Activated CD8-positive, alpha-beta memory T cell treated with anti-CD3 and anti-CD28 coated beads for 1 hour (primary cell): Measurements from ENCODE around the gene GRIN2D.

Experiments
- DNase-seq, 2 donors: peaks; one replicate each; pipeline ENCODE4 v3.0.0-alpha.2; 2020; ENCODE audit warnings: low read depth in 1 of 2; ENCODE audit errors: extremely low read depth in 1 of 2

Gene GRIN2D

GRCh38 chr19:48397263-48398101 lies 4.0 kb downstream of the GRIN2D start:
- no peak for DNase-seq

GRCh38 chr19:48398102-48398374 lies 4.6 kb downstream of the GRIN2D start:
- DNase-seq, result no peak

- peak; percentile 38 to 78 for DNase-seq
Measured at GRCh38 chr19:48398375-48399235, 5.1 kb downstream of the GRIN2D start.

GRCh38 chr19:48400018-48400742 lies 6.7 kb downstream of the GRIN2D start:
- DNase-seq, result no peak

- DNase-seq, result no peak
Measured at GRCh38 chr19:48401287-48401686, 7.8 kb downstream of the GRIN2D start.

GRCh38 chr19:48403606-48404005 lies 10.1 kb downstream of the GRIN2D start:
- no peak for DNase-seq

GRCh38 chr19:48405010-48405659 lies 11.7 kb downstream of the GRIN2D start:
- no peak for DNase-seq

- no peak for DNase-seq
Measured at GRCh38 chr19:48405850-48406249, 12.4 kb downstream of the GRIN2D start.

GRCh38 chr19:48413879-48414587 lies 20.6 kb downstream of the GRIN2D start:
- DNase-seq, result no peak

GRCh38 chr19:48415395-48415794 lies 21.9 kb downstream of the GRIN2D start:
- peak in 1 of 2 donors; percentile 41 for DNase-seq

GRCh38 chr19:48415806-48416221 lies 22.3 kb downstream of the GRIN2D start:
- no peak for DNase-seq

GRCh38 chr19:48417421-48417820 lies 24.0 kb downstream of the GRIN2D start:
- no peak for DNase-seq

GRCh38 chr19:48418317-48419064 lies 25.0 kb downstream of the GRIN2D start:
- no peak for DNase-seq

- peak in 1 of 2 donors; percentile 46 for DNase-seq
Measured at GRCh38 chr19:48419158-48419920, 25.9 kb downstream of the GRIN2D start.

- DNase-seq, result no peak
Measured at GRCh38 chr19:48421548-48421947, 28.1 kb downstream of the GRIN2D start.

- no peak for DNase-seq
Measured at GRCh38 chr19:48424694-48425219, 31.3 kb downstream of the GRIN2D start.

GRCh38 chr19:48428670-48429069 lies 35.2 kb downstream of the GRIN2D start:
- DNase-seq, result no peak

GRCh38 chr19:48433337-48433736 lies 39.9 kb downstream of the GRIN2D start:
- DNase-seq, result no peak

- no peak for DNase-seq
Measured at GRCh38 chr19:48436586-48436985, 43.1 kb downstream of the GRIN2D start.
